ENCODE data around the gene RNF181. TPM values are rescaled to one million over a fixed set of nuclear protein-coding genes. Genes with fewer than 3 reads are reported as not detected.
"Not testable (repeated sequence)": the region's sequence is repeated elsewhere in the genome, so short reads cannot be mapped to it uniquely, and the experiment has no call there.

RNF181 gene
- total RNA-seq, 1 donor = 146 TPM

DNA sequence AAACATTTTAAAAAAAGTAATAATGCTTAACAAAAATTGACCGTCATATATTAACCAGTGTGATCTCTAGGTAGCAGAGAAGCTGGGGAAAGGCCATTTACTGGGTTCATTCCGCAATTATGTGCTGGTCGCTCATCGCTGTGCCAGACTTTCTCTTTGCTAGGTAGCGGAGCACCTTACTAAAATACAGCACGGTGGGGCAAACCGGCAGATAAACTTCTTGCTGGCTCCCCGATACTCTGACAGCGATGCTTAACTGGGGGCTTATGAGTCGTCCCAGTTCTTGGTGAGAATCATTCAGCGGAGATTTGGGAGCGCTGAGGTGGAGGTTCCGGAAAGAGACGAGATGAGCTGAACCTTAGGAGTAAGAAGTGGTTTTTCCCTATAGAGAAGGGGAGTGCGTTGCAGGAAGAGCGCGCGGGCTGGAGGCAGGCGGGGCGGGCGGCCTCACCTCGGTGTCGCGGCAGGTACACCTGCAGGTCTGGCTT is 15.7 kb downstream of the RNF181 start:
- Histone ChIP-seq H2AFZ (ENCODE audit: low read length) (peak overlapping the region; percentile 93), H3K36me3 (ENCODE audit: insufficient read depth, low read length) (peaks cover 29% of the 10 kb centered on the region), H3K27ac (ENCODE audit: low read depth, low read length) (peak overlapping the region; percentile 84), H3K9me3 (ENCODE audit: low read depth, low read length) (no peaks in the 10 kb centered on the region), H3K4me3 (ENCODE audit: insufficient read depth, low read length) (peak overlapping the region; percentile 96), H3K27me3 (ENCODE audit: insufficient read depth, low read length) (no peaks in the 10 kb centered on the region), H3K79me2 (ENCODE audit: insufficient read depth, low read length) (peaks cover 46% of the 10 kb centered on the region), H3K4me1 (ENCODE audit: insufficient read depth, low read length) (peaks cover 19% of the 10 kb centered on the region), H3K4me2 (ENCODE audit: insufficient read depth, low read length) (peak overlapping the region; percentile 98), H4K20me1 (ENCODE audit: insufficient read depth, low read length) (peaks cover 6% of the 10 kb centered on the region)
- peak; percentile 65 for DNase-seq (ENCODE audit: insufficient read length, low spot score, missing footprints)
- TF ChIP-seq, protein P1, sequence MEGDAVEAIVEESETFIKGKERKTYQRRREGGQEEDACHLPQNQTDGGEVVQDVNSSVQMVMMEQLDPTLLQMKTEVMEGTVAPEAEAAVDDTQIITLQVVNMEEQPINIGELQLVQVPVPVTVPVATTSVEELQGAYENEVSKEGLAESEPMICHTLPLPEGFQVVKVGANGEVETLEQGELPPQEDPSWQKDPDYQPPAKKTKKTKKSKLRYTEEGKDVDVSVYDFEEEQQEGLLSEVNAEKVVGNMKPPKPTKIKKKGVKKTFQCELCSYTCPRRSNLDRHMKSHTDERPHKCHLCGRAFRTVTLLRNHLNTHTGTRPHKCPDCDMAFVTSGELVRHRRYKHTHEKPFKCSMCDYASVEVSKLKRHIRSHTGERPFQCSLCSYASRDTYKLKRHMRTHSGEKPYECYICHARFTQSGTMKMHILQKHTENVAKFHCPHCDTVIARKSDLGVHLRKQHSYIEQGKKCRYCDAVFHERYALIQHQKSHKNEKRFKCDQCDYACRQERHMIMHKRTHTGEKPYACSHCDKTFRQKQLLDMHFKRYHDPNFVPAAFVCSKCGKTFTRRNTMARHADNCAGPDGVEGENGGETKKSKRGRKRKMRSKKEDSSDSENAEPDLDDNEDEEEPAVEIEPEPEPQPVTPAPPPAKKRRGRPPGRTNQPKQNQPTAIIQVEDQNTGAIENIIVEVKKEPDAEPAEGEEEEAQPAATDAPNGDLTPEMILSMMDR (IDR thresholded peaks at IDR 0.05; ENCODE audit: extremely low read depth, low read depth, low read length) = no peak

DNA sequence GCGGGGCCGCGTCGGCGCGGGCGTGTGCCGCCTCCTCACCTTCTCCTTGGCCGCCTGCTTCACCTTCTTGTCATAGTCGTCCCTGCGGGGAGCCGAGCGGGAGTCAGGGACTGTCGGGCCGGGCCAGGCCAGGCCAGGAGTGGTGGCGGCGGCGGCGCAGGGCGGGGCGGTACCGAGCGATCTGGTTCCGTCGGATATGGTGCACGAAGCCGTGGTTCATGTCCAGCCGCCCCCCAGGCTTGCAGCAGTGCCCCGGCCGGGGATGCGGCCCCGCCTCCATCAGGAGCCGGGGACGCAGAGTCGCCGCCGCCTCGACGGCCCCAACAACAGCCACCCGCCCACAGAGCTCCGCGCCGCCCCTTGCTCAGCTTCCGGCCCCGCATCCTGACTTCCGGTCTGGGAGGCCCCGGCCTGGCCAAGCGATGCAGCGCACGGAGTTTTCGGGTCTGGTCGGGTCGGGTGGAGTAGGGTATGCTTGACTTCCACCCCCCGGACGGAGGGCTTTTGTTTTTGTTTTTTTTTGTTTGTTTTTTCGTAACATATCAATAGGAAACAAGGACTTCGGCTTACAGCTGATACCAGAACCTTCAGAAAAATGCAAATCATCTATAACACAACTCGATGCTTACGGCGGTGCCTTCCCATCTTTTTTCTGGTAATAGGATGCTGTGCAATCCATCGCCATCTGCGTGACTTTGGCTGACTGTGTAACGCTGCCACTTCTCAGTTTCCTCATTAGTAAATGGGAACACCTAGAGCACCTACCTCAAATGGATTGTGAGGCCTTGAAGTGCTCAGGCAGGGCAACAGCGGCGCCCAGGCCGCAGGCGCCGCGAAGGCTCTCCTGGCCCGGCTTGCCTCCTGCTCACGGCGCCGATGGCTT is 16.4 kb downstream of the RNF181 start, which contains the start of gene C2orf68:
TSS of gene C2orf68 (minus strand) at position 362 of the 883 bp plus-strand sequence. CDS start at position 280, 82 bp downstream.
- peak; percentile 98 for DNase-seq (ENCODE audit: insufficient read length, low spot score, missing footprints)
- TF ChIP-seq, protein P1 (IDR thresholded peaks at IDR 0.05; ENCODE audit: extremely low read depth, low read depth, low read length) = no peak
- Histone ChIP-seq H4K20me1 (ENCODE audit: insufficient read depth, low read length) (peaks cover 8% of the 10 kb centered on the region), H3K36me3 (ENCODE audit: insufficient read depth, low read length) (peaks cover 29% of the 10 kb centered on the region), H3K79me2 (ENCODE audit: insufficient read depth, low read length) (peaks cover 52% of the 10 kb centered on the region), H3K4me2 (ENCODE audit: insufficient read depth, low read length) (peak within 1 kb of the TSS; percentile 98), H3K4me3 (ENCODE audit: insufficient read depth, low read length) (peak within 1 kb of the TSS; percentile 96), H3K27ac (ENCODE audit: low read depth, low read length) (peak within 1 kb of the TSS; percentile 84), H3K9me3 (ENCODE audit: low read depth, low read length) (no peaks in the 10 kb centered on the region), H3K27me3 (ENCODE audit: insufficient read depth, low read length) (no peaks in the 10 kb centered on the region), H2AFZ (ENCODE audit: low read length) (peak within 1 kb of the TSS; percentile 93), H3K4me1 (ENCODE audit: insufficient read depth, low read length) (peaks cover 15% of the 10 kb centered on the region)

DNA sequence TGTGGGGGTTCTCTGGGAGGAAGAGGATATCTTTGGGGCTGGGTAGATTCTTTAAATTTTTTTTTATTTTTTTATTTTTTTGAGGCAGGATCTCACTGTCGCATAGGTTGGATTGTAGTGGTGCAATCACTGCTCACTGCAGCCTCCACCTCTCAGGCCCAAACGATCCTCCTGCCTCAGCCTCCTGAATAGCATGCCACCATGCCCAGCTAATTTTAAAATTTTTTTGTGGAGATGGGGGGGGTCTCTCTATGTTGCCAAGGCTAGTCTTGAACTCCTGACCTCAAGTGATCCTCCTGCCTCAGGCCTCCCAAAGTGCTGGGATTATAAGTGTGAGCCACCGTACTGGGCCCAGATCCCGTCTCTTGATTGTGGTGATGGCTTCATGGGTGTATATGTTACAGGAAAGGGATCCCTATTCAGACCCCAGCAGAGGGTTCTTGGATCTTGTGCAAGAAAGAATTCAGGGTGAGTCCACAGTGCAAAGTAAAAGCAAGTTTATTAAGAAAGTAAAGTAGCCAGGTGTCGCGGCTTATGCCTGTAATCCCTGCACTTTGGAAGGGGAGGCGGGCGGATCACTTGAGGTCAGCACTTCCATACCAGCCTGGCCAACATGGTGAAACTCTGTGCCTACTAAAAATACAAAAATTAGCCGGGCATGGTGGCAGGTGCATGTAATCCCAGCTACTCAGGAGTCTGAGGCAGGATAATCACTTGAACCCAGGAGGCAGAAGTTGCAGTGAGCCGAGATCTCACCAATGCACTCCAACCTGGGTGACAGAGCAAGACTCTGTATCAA is 18.4 kb downstream of the RNF181 start:
- H3K36me3 ChIP-seq (ENCODE audit: insufficient read depth, low read length) = peaks cover 16% of the 10 kb centered on the region
- TF ChIP-seq, protein P1 (IDR thresholded peaks at IDR 0.05; ENCODE audit: extremely low read depth, low read depth, low read length) = no peak
- no peaks in the 10 kb centered on the region for H3K9me3 ChIP-seq (ENCODE audit: low read depth, low read length)
- no peak overlapping the region for H3K4me3 ChIP-seq (ENCODE audit: insufficient read depth, low read length)
- no peak overlapping the region for H2AFZ ChIP-seq (ENCODE audit: low read length)
- no peak overlapping the region for H3K27ac ChIP-seq (ENCODE audit: low read depth, low read length)
- peaks cover 14% of the 10 kb centered on the region for H4K20me1 ChIP-seq (ENCODE audit: insufficient read depth, low read length)
- peaks cover 53% of the 10 kb centered on the region for H3K79me2 ChIP-seq (ENCODE audit: insufficient read depth, low read length)
- H3K4me2 ChIP-seq (ENCODE audit: insufficient read depth, low read length) = no peak overlapping the region
- H3K4me1 ChIP-seq (ENCODE audit: insufficient read depth, low read length) = peaks cover 20% of the 10 kb centered on the region
- DNase-seq (ENCODE audit: insufficient read length, low spot score, missing footprints) = no peak
- H3K27me3 ChIP-seq (ENCODE audit: insufficient read depth, low read length) = no peaks in the 10 kb centered on the region

DNA sequence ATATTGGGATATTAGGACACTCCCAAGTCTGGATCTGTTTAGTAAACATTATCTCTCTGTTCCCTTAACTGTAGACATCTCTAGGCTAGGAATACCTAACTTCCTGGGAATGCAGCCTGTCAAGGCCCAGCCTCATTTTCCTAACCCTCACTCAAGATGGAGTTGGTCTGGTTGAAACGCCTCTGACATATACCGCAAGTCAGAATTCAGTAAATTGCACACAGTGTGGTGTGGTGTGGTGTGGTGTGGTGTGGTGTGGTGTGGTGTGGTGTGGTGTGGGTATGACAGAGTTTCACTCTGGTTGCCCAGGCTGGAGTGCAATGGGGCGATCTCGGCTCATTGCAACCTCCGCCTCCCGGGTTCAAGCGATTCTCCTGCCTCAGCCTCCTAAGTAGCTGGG is 19.2 kb downstream of the RNF181 start:
- Histone ChIP-seq H3K4me1 (ENCODE audit: insufficient read depth, low read length) (peaks cover 24% of the 10 kb centered on the region), H4K20me1 (ENCODE audit: insufficient read depth, low read length) (peaks cover 14% of the 10 kb centered on the region), H3K36me3 (ENCODE audit: insufficient read depth, low read length) (peaks cover 13% of the 10 kb centered on the region), H3K79me2 (ENCODE audit: insufficient read depth, low read length) (peaks cover 56% of the 10 kb centered on the region)
- not testable (repeated sequence) for H3K9me3 ChIP-seq (ENCODE audit: low read depth, low read length); H3K27me3 ChIP-seq (ENCODE audit: insufficient read depth, low read length); H3K4me2 ChIP-seq (ENCODE audit: insufficient read depth, low read length); H2AFZ ChIP-seq (ENCODE audit: low read length); H3K27ac ChIP-seq (ENCODE audit: low read depth, low read length); DNase-seq (ENCODE audit: insufficient read length, low spot score, missing footprints); H3K4me3 ChIP-seq (ENCODE audit: insufficient read depth, low read length)

Measured in osteoblast (primary cell).